ENCODE data around the gene IMMP2L.

GRCh38 chr7:111045449-111045848 lies 516.8 kb downstream of the IMMP2L start:
- TF ChIP-seq, protein P1, sequence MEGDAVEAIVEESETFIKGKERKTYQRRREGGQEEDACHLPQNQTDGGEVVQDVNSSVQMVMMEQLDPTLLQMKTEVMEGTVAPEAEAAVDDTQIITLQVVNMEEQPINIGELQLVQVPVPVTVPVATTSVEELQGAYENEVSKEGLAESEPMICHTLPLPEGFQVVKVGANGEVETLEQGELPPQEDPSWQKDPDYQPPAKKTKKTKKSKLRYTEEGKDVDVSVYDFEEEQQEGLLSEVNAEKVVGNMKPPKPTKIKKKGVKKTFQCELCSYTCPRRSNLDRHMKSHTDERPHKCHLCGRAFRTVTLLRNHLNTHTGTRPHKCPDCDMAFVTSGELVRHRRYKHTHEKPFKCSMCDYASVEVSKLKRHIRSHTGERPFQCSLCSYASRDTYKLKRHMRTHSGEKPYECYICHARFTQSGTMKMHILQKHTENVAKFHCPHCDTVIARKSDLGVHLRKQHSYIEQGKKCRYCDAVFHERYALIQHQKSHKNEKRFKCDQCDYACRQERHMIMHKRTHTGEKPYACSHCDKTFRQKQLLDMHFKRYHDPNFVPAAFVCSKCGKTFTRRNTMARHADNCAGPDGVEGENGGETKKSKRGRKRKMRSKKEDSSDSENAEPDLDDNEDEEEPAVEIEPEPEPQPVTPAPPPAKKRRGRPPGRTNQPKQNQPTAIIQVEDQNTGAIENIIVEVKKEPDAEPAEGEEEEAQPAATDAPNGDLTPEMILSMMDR (IDR thresholded peaks at IDR 0.05), result no peak
- TF ChIP-seq REST (IDR thresholded peaks at IDR 0.05; ENCODE audit: insufficient read depth in 1 of 2, low read depth in 2 of 2, low read length in 1 of 2) (no peak), POLR2AphosphoS5 (IDR thresholded peaks at IDR 0.05; ENCODE audit: low read depth, low read length) (no peak), SIN3A (IDR thresholded peaks at IDR 0.05; ENCODE audit: borderline replicate concordance, insufficient read depth, low read depth, low read length) (no peak), TCF7L2 (IDR thresholded peaks at IDR 0.05; ENCODE audit: low read depth, low read length) (no peak)
